Activated CD4-positive, alpha-beta T cell treated with anti-CD3 and anti-CD28 coated beads, Interleukin-2, Interleukin-4, amounts not matched to agents 100 ng/mL and 50 ng/mL, durations not matched to agents 16 hours and 8 hours (primary cell): Measurements from ENCODE around the gene NDEL1.

ENCODE experiments used
- DNase-seq: peaks from one replicate; pipeline ENCODE4 v3.0.0-alpha.2; 2020; ENCODE audit warnings: low spot score

The NDEL1 gene

GRCh38 chr17:8413938-8414337, 21.7 kb upstream of the NDEL1 start:
- no peak for DNase-seq

GRCh38 chr17:8417806-8418205, 17.9 kb upstream of the NDEL1 start:
- DNase-seq, result no peak

- DNase-seq, result no peak
Observed at GRCh38 chr17:8418471-8418870, 17.2 kb upstream of the NDEL1 start.

- no peak for DNase-seq
Observed at GRCh38 chr17:8419305-8419704, 16.4 kb upstream of the NDEL1 start.

- no peak for DNase-seq
Observed at GRCh38 chr17:8420041-8420934, 15.4 kb upstream of the NDEL1 start.

GRCh38 chr17:8421571-8421970, 14.1 kb upstream of the NDEL1 start:
- no peak for DNase-seq

- DNase-seq, result no peak
Observed at GRCh38 chr17:8426094-8426720, 9.5 kb upstream of the NDEL1 start.

GRCh38 chr17:8426802-8427201, 8.9 kb upstream of the NDEL1 start:
- DNase-seq, result no peak

GRCh38 chr17:8430966-8431365, 4.7 kb upstream of the NDEL1 start:
- DNase-seq, result no peak

- DNase-seq, result peak; percentile 55
Observed at GRCh38 chr17:8436169-8436843, 622 bp downstream of the NDEL1 start.

GRCh38 chr17:8436844-8437171, 1.1 kb downstream of the NDEL1 start:
- DNase-seq, result no peak

- DNase-seq, result no peak
Observed at GRCh38 chr17:8438441-8438840, 2.8 kb downstream of the NDEL1 start.

- DNase-seq, result no peak
Observed at GRCh38 chr17:8439681-8440080, 4.0 kb downstream of the NDEL1 start.

- DNase-seq, result no peak
Observed at GRCh38 chr17:8441690-8442089, 6.0 kb downstream of the NDEL1 start.

- no peak for DNase-seq
Observed at GRCh38 chr17:8442310-8442709, 6.6 kb downstream of the NDEL1 start.

GRCh38 chr17:8443756-8444155, 8.1 kb downstream of the NDEL1 start:
- DNase-seq, result no peak

- DNase-seq, result no peak
Observed at GRCh38 chr17:8444494-8444893, 8.8 kb downstream of the NDEL1 start.

- DNase-seq, result no peak
Observed at GRCh38 chr17:8445536-8445935, 9.9 kb downstream of the NDEL1 start.

- no peak for DNase-seq
Observed at GRCh38 chr17:8447799-8448198, 12.1 kb downstream of the NDEL1 start.

GRCh38 chr17:8448310-8448709, 12.6 kb downstream of the NDEL1 start:
- no peak for DNase-seq

- DNase-seq, result no peak
Observed at GRCh38 chr17:8451933-8452614, 16.4 kb downstream of the NDEL1 start.

- no peak for DNase-seq
Observed at GRCh38 chr17:8453326-8453725, 17.6 kb downstream of the NDEL1 start.
